ENCODE data around the gene MAPK4. TPM values are rescaled to one million over a fixed set of nuclear protein-coding genes. Genes with fewer than 3 reads are reported as not detected.
A peak's percentile ranks its signal among the peaks of the same experiment; 100 is the strongest.

The MAPK4 gene
- total RNA-seq, 1 experiment from 2014 or later: 0.21 TPM

- Mint-ChIP-seq H3K27me3 (ENCODE audit: insufficient read depth, unreplicated experiment) (no peaks in the 10 kb centered on the region), H3K27ac (ENCODE audit: low read depth, unreplicated experiment) (no peak overlapping the region), H3K4me3 (ENCODE audit: unreplicated experiment) (no peak overlapping the region), H3K36me3 (ENCODE audit: insufficient read depth, unreplicated experiment) (peaks cover 4% of the 10 kb centered on the region), H3K4me1 (ENCODE audit: insufficient read depth, unreplicated experiment) (peaks cover 9% of the 10 kb centered on the region), H3K9me3 (ENCODE audit: unreplicated experiment) (no peaks in the 10 kb centered on the region)
- POLR2A ChIA-PET: interaction anchor here (0.6 to 1.5 kb wide), 4 partner anchors 13 to 125 kb away, joined by 3 to 4 read pairs (median 3); no protein-coding TSS in a partner anchor
- no peak for DNase-seq (ENCODE audit: unreplicated experiment)
- CTCF ChIA-PET: interaction anchor here (0.6 to 0.9 kb wide), 2 partner anchors 253 to 356 kb away, joined by 3 to 5 read pairs; no protein-coding TSS in a partner anchor
- intact Hi-C loops (cut with micrococcal nuclease): no loop called here
- BruUV-seq (replicated peaks): no TSS peak
- no peak for TF ChIP-seq CTCF (IDR thresholded peaks at IDR 0.05; ENCODE audit: unreplicated experiment)
Measured at GRCh38 chr18:50582500-50582899, 22.6 kb downstream of the MAPK4 start.

GRCh38 chr18:50586710-50587109 is 26.8 kb downstream of the MAPK4 start:
- no peaks in the 10 kb centered on the region for H3K4me1 Mint-ChIP-seq (ENCODE audit: insufficient read depth, unreplicated experiment)
- no TSS peak for BruUV-seq (replicated peaks)
- no peak overlapping the region for H3K4me3 Mint-ChIP-seq (ENCODE audit: unreplicated experiment)
- POLR2A ChIA-PET: interaction anchor here (0.6 kb wide), 1 partner anchor 256 kb away, joined by 5 read pairs; no protein-coding TSS in a partner anchor
- intact Hi-C loops (cut with micrococcal nuclease): loop anchor here (2.0 kb wide), 1 partner anchor 80 kb away; no protein-coding TSS in a partner anchor
- peak; percentile 8 for DNase-seq (ENCODE audit: unreplicated experiment)
- H3K9me3 Mint-ChIP-seq (ENCODE audit: unreplicated experiment): no peaks in the 10 kb centered on the region
- TF ChIP-seq CTCF (IDR thresholded peaks at IDR 0.05; ENCODE audit: unreplicated experiment): peak; percentile 16
- H3K27ac Mint-ChIP-seq (ENCODE audit: low read depth, unreplicated experiment): no peak overlapping the region
- H3K27me3 Mint-ChIP-seq (ENCODE audit: insufficient read depth, unreplicated experiment): no peaks in the 10 kb centered on the region
- CTCF ChIA-PET: interaction anchor here (0.9 to 1.6 kb wide), 5 partner anchors 12 to 77 kb away, joined by 3 to 5 read pairs (median 4); no protein-coding TSS in a partner anchor
- H3K36me3 Mint-ChIP-seq (ENCODE audit: insufficient read depth, unreplicated experiment): peaks cover 4% of the 10 kb centered on the region

GRCh38 chr18:50590593-50590992 is 30.7 kb downstream of the MAPK4 start:
- H3K36me3 Mint-ChIP-seq (ENCODE audit: insufficient read depth, unreplicated experiment): peaks cover under 1% of the 10 kb centered on the region
- H3K9me3 Mint-ChIP-seq (ENCODE audit: unreplicated experiment): no peaks in the 10 kb centered on the region

GRCh38 chr18:50594012-50594411 is 34.1 kb downstream of the MAPK4 start:
- no TSS peak for BruUV-seq (replicated peaks)
- CTCF ChIA-PET: no interaction called here
- Mint-ChIP-seq H3K9me3 (ENCODE audit: unreplicated experiment) (peaks cover 9% of the 10 kb centered on the region), H3K4me3 (ENCODE audit: unreplicated experiment) (no peak overlapping the region), H3K27me3 (ENCODE audit: insufficient read depth, unreplicated experiment) (no peaks in the 10 kb centered on the region), H3K27ac (ENCODE audit: low read depth, unreplicated experiment) (no peak overlapping the region), H3K4me1 (ENCODE audit: insufficient read depth, unreplicated experiment) (no peaks in the 10 kb centered on the region), H3K36me3 (ENCODE audit: insufficient read depth, unreplicated experiment) (no peaks in the 10 kb centered on the region)
- TF ChIP-seq CTCF (IDR thresholded peaks at IDR 0.05; ENCODE audit: unreplicated experiment): no peak
- DNase-seq (ENCODE audit: unreplicated experiment): no peak
- intact Hi-C loops (cut with micrococcal nuclease): no loop called here
- POLR2A ChIA-PET: interaction anchor here (1.4 kb wide), 1 partner anchor 34 kb away, joined by 3 read pairs; no protein-coding TSS in a partner anchor

More at GRCh38 chr18:50590593-50590992, 30.7 kb downstream of the MAPK4 start:
- intact Hi-C loops (cut with micrococcal nuclease): no loop called here
- no peak for TF ChIP-seq CTCF (IDR thresholded peaks at IDR 0.05; ENCODE audit: unreplicated experiment)
- H3K4me3 Mint-ChIP-seq (ENCODE audit: unreplicated experiment): no peak overlapping the region
- H3K27ac Mint-ChIP-seq (ENCODE audit: low read depth, unreplicated experiment): no peak overlapping the region
- H3K27me3 Mint-ChIP-seq (ENCODE audit: insufficient read depth, unreplicated experiment): no peaks in the 10 kb centered on the region
- POLR2A ChIA-PET: interaction anchor here (0.7 to 1.7 kb wide), 3 partner anchors 9 to 60 kb away, joined by 3 to 7 read pairs (median 4); no protein-coding TSS in a partner anchor
- no TSS peak for BruUV-seq (replicated peaks)
- CTCF ChIA-PET: interaction anchor here (0.6 to 1.1 kb wide), 3 partner anchors 9 to 230 kb away, joined by 3 read pairs; no protein-coding TSS in a partner anchor
- H3K4me1 Mint-ChIP-seq (ENCODE audit: insufficient read depth, unreplicated experiment): no peaks in the 10 kb centered on the region
- no peak for DNase-seq (ENCODE audit: unreplicated experiment)
